ENCODE measurements around the gene CYSLTR2. TPM values are rescaled to one million over a fixed set of nuclear protein-coding genes. Genes with fewer than 3 reads are reported as not detected.

The CYSLTR2 gene
- total RNA-seq, 1 donor from 2014 or later: not detected

- no peaks in the 10 kb centered on the region for H3K36me3 Mint-ChIP-seq (ENCODE audit: low read depth)
These were observed 18.3 kb upstream of the CYSLTR2 start for GRCh38 chr13:48635478-48635877.

GRCh38 chr13:48636550-48636949 is 17.2 kb upstream of the CYSLTR2 start:
- no peaks in the 10 kb centered on the region for H3K36me3 Mint-ChIP-seq (ENCODE audit: low read depth)
- no peak overlapping the region for H3K27ac Mint-ChIP-seq (ENCODE audit: unreplicated experiment)
- no peak for TF ChIP-seq CTCF (IDR thresholded peaks at IDR 0.05)
- peaks cover 2% of the 10 kb centered on the region for H3K4me1 Mint-ChIP-seq (ENCODE audit: low read depth)
- peaks cover 16% of the 10 kb centered on the region for H3K9me3 Mint-ChIP-seq (ENCODE audit: low read depth)
- no peak for DNase-seq (ENCODE audit: low spot score)
- H3K4me3 Mint-ChIP-seq (ENCODE audit: unreplicated experiment): no peak overlapping the region
- H3K27me3 Mint-ChIP-seq (ENCODE audit: low read depth): peaks cover 9% of the 10 kb centered on the region

More at GRCh38 chr13:48635478-48635877, 18.3 kb upstream of the CYSLTR2 start:
- Mint-ChIP-seq H3K27me3 (ENCODE audit: low read depth) (peaks cover 5% of the 10 kb centered on the region), H3K27ac (ENCODE audit: unreplicated experiment) (no peak overlapping the region), H3K9me3 (ENCODE audit: low read depth) (peaks cover 16% of the 10 kb centered on the region), H3K4me1 (ENCODE audit: low read depth) (peaks cover 9% of the 10 kb centered on the region), H3K4me3 (ENCODE audit: unreplicated experiment) (no peak overlapping the region)
- no peak for DNase-seq (ENCODE audit: low spot score)
- no peak for TF ChIP-seq CTCF (IDR thresholded peaks at IDR 0.05)

- peaks cover 16% of the 10 kb centered on the region for H3K9me3 Mint-ChIP-seq (ENCODE audit: low read depth)
- peaks cover 2% of the 10 kb centered on the region for H3K4me1 Mint-ChIP-seq (ENCODE audit: low read depth)
- H3K27me3 Mint-ChIP-seq (ENCODE audit: low read depth): peaks cover 9% of the 10 kb centered on the region
- no peak for TF ChIP-seq CTCF (IDR thresholded peaks at IDR 0.05)
- no peak for DNase-seq (ENCODE audit: low spot score)
- no peak overlapping the region for H3K4me3 Mint-ChIP-seq (ENCODE audit: unreplicated experiment)
- H3K36me3 Mint-ChIP-seq (ENCODE audit: low read depth): no peaks in the 10 kb centered on the region
- no peak overlapping the region for H3K27ac Mint-ChIP-seq (ENCODE audit: unreplicated experiment)
These were observed 16.1 kb upstream of the CYSLTR2 start for GRCh38 chr13:48637601-48638000.

GRCh38 chr13:48640767-48641166 is 13.0 kb upstream of the CYSLTR2 start:
- no peak overlapping the region for H3K4me3 Mint-ChIP-seq (ENCODE audit: unreplicated experiment)
- H3K27me3 Mint-ChIP-seq (ENCODE audit: low read depth): peaks cover 11% of the 10 kb centered on the region
- no peak for DNase-seq (ENCODE audit: low spot score)
- H3K27ac Mint-ChIP-seq (ENCODE audit: unreplicated experiment): no peak overlapping the region
- peaks cover 13% of the 10 kb centered on the region for H3K9me3 Mint-ChIP-seq (ENCODE audit: low read depth)
- peaks cover 2% of the 10 kb centered on the region for H3K4me1 Mint-ChIP-seq (ENCODE audit: low read depth)
- no peaks in the 10 kb centered on the region for H3K36me3 Mint-ChIP-seq (ENCODE audit: low read depth)
- TF ChIP-seq CTCF (IDR thresholded peaks at IDR 0.05): no peak

GRCh38 chr13:48641404-48641803 is 12.3 kb upstream of the CYSLTR2 start:
- H3K4me1 Mint-ChIP-seq (ENCODE audit: low read depth): peaks cover 1% of the 10 kb centered on the region
- H3K4me3 Mint-ChIP-seq (ENCODE audit: unreplicated experiment): no peak overlapping the region
- H3K27me3 Mint-ChIP-seq (ENCODE audit: low read depth): peaks cover 13% of the 10 kb centered on the region
- no peak for DNase-seq (ENCODE audit: low spot score)
- H3K9me3 Mint-ChIP-seq (ENCODE audit: low read depth): peaks cover 10% of the 10 kb centered on the region
- no peak for TF ChIP-seq CTCF (IDR thresholded peaks at IDR 0.05)
- no peak overlapping the region for H3K27ac Mint-ChIP-seq (ENCODE audit: unreplicated experiment)
- H3K36me3 Mint-ChIP-seq (ENCODE audit: low read depth): no peaks in the 10 kb centered on the region

Measured in chondrocyte (in vitro differentiated cells).